Epithelial cell of prostate (primary cell): ENCODE results near the gene LRRC58.
"Not testable (repeated sequence)": the region's sequence is repeated elsewhere in the genome, so short reads cannot be mapped to it uniquely, and the experiment has no call there.

ENCODE experiments used
- DNase-seq: peaks from one replicate; pipeline ENCODE4 v3.0.0-alpha.2; 2011; ENCODE audit warnings: low read depth, low spot score
- H3K27ac ChIP-seq: fragments of 450-650 bp; 2 replicates; pipeline ENCODE4 v1.5.1; 2017; ENCODE audit warnings: mild to moderate bottlenecking

The LRRC58 gene

GRCh38 chr3:120341658-120342346, 7.4 kb downstream of the LRRC58 start:
- DNase-seq, result no peak
- H3K27ac ChIP-seq, result no peak overlapping the region

- no peak for DNase-seq
- no peak overlapping the region for H3K27ac ChIP-seq
Measured at GRCh38 chr3:120339362-120339761, 9.8 kb downstream of the LRRC58 start.

GRCh38 chr3:120338517-120338916, 10.6 kb downstream of the LRRC58 start:
- H3K27ac ChIP-seq, result no peak overlapping the region
- DNase-seq, result no peak

GRCh38 chr3:120332646-120333045, 16.5 kb downstream of the LRRC58 start:
- DNase-seq, result no peak
- no peak overlapping the region for H3K27ac ChIP-seq

GRCh38 chr3:120331076-120331475, 18.1 kb downstream of the LRRC58 start:
- DNase-seq, result no peak
- H3K27ac ChIP-seq, result no peak overlapping the region

GRCh38 chr3:120326784-120327183, 22.4 kb downstream of the LRRC58 start:
- H3K27ac ChIP-seq, result no peak overlapping the region
- DNase-seq, result no peak

- DNase-seq, result no peak
- no peak overlapping the region for H3K27ac ChIP-seq
Measured at GRCh38 chr3:120324190-120324589, 25.0 kb downstream of the LRRC58 start.

- not testable (repeated sequence) for H3K27ac ChIP-seq
Measured at GRCh38 chr3:120323761-120324160, 25.4 kb downstream of the LRRC58 start.

GRCh38 chr3:120311863-120312794, 37.0 kb downstream of the LRRC58 start:
- DNase-seq, result no peak
- H3K27ac ChIP-seq, result no peak overlapping the region

More at GRCh38 chr3:120323761-120324160, 25.4 kb downstream of the LRRC58 start:
- DNase-seq, result not testable (repeated sequence)

- H3K27ac ChIP-seq, result no peak overlapping the region
- no peak for DNase-seq
Measured at GRCh38 chr3:120306519-120307455, 42.4 kb downstream of the LRRC58 start.

- H3K27ac ChIP-seq, result no peak overlapping the region
- DNase-seq, result no peak
Measured at GRCh38 chr3:120304616-120305015, 44.5 kb downstream of the LRRC58 start.

- H3K27ac ChIP-seq, result no peak overlapping the region
- no peak for DNase-seq
Measured at GRCh38 chr3:120302361-120302760, 46.8 kb downstream of the LRRC58 start.

GRCh38 chr3:120300971-120301370, 48.2 kb downstream of the LRRC58 start:
- H3K27ac ChIP-seq, result no peak overlapping the region
- no peak for DNase-seq

GRCh38 chr3:120299403-120299802, 49.8 kb downstream of the LRRC58 start:
- H3K27ac ChIP-seq, result no peak overlapping the region
- DNase-seq, result no peak

GRCh38 chr3:120298996-120299395, 50.2 kb downstream of the LRRC58 start:
- no peak for DNase-seq
- H3K27ac ChIP-seq, result no peak overlapping the region

- not testable (repeated sequence) for H3K27ac ChIP-seq, DNase-seq
Measured at GRCh38 chr3:120291552-120291951, 57.6 kb downstream of the LRRC58 start.

- H3K27ac ChIP-seq, result no peak overlapping the region
- no peak for DNase-seq
Measured at GRCh38 chr3:120289636-120290035, 59.5 kb downstream of the LRRC58 start.

GRCh38 chr3:120286465-120286864, 62.7 kb downstream of the LRRC58 start:
- H3K27ac ChIP-seq, result no peak overlapping the region
- no peak for DNase-seq

- DNase-seq, result no peak
- no peak overlapping the region for H3K27ac ChIP-seq
Measured at GRCh38 chr3:120285508-120285841, 63.7 kb downstream of the LRRC58 start.

GRCh38 chr3:120284747-120285507, 64.2 kb downstream of the LRRC58 start, which contains the start of gene GPR156:
Gene GPR156, minus strand, starts transcription at chr3:120285222. Its CDS starts 41,124 bp downstream, at chr3:120244098.
- no peak for DNase-seq
- H3K27ac ChIP-seq, result no peak within 1 kb of the TSS
